ENCODE measurements around the gene TMEFF2.

GRCh38 chr2:191965733-191966132 is 229.0 kb downstream of the TMEFF2 start:
- TF ChIP-seq CTCF (conservative IDR thresholded peaks at IDR 0.05; ENCODE audit: low read length) (no peak), EZH2phosphoT487 (IDR thresholded peaks at IDR 0.05; ENCODE audit: borderline replicate concordance) (no peak)

Data from Loucy (cell line).